ENCODE measurements around the gene STAG3.
A peak's percentile ranks its signal among the peaks of the same experiment; 100 is the strongest.
"Not testable (repeated sequence)": the region's sequence is repeated elsewhere in the genome, so short reads cannot be mapped to it uniquely, and the experiment has no call there.

The STAG3 gene

GRCh38 chr7:100177045-100178001 is at the start of gene STAG3, which contains the start of gene GPC2:
Gene STAG3 (plus strand): TSS chr7:100177918. CDS start chr7:100180557, 2,639 bp downstream.
Gene GPC2 (minus strand): TSS chr7:100177381. CDS start chr7:100177199, 182 bp downstream.
- DNase-seq: peak; percentile 93

DNA sequence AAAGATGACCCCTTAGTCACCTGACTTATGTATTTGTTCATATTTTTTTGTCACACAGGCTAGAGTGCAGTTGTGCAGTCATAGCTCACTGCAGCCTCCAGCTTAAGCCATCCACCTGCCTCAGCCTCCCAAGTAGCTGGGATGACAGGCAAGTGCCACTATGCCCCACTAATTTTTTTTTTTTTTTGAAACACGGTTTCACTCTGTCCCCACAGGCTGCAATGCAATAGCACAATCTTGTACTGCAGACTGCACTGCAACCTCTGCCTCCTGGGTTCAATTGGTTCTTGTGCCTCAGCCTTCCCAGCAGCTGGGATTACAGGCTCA is 49.1 kb upstream of the STAG3 start:
- DNase-seq: no peak

- not testable (repeated sequence) for DNase-seq
Measured at GRCh38 chr7:100130220-100130607, 47.5 kb upstream of the STAG3 start.

DNA sequence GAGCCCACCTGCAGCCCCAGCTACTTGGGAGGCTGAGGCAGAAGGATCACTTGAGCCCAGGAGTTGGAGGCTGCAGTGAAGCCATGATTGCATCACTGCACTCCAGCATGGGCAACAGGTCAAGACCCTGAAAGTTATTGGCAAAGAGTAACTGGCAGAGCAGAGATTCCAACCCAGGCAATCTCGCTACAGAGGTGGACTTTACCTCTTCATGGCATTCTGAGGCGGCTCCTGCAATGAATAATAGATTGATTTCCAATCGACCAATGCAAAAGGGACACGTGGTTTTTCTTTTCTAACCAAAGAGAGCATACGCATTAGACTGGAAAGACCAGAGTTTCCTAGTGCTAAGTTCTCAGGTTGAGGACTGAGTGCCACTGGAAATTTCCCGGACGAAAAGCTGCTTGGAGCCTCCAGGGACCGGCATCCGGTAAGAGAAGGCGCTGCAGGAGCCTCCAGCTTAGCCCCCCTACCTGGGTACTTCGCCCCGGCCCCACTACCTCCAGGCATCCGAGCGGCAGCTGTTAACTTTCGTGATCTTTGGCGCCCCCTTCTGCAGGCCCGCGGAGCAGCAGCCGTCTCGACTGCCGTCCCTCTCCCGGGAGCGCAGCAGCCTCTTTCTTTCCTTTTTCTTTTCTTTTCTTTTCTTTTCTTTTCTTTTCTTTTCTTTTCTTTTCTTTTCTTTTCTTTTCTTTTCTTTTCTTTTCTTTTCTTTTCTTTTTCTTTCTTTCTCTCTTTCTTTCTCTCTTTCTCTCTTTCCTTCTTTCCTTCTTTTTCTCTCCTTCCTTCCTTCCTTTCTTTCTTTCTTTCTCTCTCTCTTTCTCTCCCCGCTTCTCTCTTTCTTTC is 46.9 kb upstream of the STAG3 start:
- DNase-seq: peak; percentile 72

DNA sequence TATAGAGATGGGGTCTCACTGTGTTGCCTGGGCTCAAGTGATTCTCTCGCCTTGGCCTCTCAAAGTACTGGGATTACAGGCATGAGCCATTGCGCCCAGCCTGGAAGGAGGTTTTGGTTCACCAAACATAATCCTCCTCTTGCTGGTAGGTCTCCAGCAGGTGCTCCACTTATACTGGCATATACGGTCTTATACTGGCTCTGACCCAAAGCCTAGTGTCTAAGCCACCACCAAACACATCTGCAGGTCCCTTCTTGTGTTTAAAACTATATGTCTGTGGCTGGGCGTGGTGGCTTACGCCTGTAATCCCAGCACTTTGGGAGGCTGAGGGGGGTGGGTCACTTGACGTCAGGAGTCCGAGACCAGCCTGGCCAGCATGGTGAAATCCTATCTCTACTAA is 45.6 kb upstream of the STAG3 start:
- no peak for DNase-seq

- peak; percentile 52 for DNase-seq
Measured at GRCh38 chr7:100132697-100133151, 45.0 kb upstream of the STAG3 start.

GRCh38 chr7:100137851-100138760 is 39.6 kb upstream of the STAG3 start:
- no peak for DNase-seq

GRCh38 chr7:100141555-100141949 is 36.2 kb upstream of the STAG3 start:
- no peak for DNase-seq

GRCh38 chr7:100142461-100142860 is 35.3 kb upstream of the STAG3 start:
- DNase-seq: no peak

- DNase-seq: not testable (repeated sequence)
Measured at GRCh38 chr7:100146350-100146749, 31.4 kb upstream of the STAG3 start.

- no peak for DNase-seq
Measured at GRCh38 chr7:100147278-100147677, 30.4 kb upstream of the STAG3 start.

DNA sequence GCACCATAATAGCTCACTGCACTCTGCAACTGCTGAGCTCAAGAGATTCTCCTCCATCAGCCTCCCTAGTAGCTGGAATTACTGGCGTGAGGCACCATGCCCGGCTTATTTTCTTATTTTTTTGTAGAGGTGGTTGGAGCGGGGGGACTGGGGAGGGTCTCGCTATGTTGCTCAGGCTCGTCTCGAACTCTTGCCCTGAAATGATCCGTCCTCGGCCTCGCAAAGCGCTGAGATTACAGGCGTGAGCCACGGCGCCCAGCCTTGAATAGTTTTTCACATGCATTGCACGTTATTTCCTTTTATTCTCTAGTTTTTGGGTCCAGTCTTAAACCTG is 29.5 kb upstream of the STAG3 start:
- no peak for DNase-seq

- DNase-seq: peak; percentile 98
Measured at GRCh38 chr7:100148559-100149328, 29.0 kb upstream of the STAG3 start, which contains the start of gene LAMTOR4. Gene LAMTOR4 (plus strand): TSS chr7:100148918. CDS start chr7:100148973, 55 bp downstream.

GRCh38 chr7:100152404-100152803 is 25.3 kb upstream of the STAG3 start:
- DNase-seq: no peak

DNA sequence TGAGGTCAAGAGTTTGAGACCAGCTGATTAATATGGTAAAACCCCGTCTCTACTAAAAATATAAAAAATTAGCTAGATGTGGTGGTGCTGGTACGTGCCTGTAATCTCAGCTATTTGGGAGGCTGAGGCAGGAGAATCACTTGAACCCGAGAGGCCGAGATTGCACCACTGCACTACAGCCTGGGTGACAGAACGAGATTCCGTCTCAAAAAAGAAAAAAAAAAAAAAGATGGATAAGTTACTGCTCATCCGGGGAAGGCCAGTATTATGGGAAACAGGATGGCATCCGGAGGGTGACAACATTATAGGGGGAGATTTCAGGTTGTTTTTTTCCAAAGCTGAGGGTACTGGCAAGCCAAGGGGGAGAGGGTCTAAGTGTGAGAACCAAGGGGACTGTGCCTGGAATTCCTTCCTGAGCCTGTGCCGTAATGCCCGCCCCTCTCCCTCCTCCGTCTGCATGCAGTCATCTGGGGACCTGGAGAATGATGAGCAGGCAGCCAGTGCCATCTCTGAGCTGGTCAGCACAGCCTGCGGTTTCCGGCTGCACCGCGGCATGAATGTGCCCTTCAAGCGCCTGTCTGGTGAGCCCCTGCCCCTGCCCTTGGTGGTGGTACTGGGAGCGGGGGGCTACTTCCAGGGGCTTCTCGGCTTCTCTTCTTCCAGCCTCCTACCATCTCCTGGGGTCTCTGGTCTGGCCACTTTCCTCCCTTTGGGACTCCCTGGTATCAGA is 24.6 kb upstream of the STAG3 start:
- DNase-seq: no peak

DNA sequence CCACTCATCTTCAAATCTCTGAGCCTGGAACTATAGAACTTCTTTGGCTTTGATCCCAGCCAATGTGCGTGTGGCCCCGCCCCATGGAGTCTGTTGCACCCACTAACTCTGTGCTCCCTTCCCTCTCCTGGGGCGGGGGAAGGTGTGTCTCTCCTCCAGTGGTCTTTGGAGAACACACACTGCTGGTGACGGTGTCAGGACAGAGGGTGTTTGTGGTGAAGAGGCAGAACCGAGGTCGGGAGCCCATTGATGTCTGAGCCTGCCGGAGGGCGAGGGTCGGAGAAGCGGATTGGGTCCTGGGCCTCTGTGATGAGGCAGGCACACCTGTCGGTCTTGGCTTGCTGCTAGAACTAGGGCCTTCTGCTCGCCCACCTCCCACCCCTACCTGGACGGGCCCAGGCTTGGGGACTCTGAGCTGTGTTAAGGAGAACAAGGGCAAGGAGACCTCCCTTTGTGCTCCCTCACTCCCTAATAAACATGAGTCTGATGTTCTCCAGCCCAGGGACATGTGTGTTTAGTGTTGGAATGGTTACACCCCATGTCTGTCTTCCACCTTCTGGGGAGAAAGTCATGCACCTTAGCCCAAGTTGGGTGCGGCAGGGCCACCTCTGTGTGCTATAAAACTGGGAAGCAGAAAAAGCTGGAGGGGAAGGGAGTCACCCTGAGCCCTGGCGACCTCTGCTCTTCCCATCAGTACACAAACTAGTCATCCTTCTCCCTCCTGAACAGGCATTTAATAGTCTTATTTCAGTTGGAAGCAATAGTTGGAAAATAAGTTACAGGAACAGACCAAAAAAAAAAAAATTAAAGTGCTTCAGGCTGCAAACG is 23.8 kb upstream of the STAG3 start:
- no peak for DNase-seq

DNA sequence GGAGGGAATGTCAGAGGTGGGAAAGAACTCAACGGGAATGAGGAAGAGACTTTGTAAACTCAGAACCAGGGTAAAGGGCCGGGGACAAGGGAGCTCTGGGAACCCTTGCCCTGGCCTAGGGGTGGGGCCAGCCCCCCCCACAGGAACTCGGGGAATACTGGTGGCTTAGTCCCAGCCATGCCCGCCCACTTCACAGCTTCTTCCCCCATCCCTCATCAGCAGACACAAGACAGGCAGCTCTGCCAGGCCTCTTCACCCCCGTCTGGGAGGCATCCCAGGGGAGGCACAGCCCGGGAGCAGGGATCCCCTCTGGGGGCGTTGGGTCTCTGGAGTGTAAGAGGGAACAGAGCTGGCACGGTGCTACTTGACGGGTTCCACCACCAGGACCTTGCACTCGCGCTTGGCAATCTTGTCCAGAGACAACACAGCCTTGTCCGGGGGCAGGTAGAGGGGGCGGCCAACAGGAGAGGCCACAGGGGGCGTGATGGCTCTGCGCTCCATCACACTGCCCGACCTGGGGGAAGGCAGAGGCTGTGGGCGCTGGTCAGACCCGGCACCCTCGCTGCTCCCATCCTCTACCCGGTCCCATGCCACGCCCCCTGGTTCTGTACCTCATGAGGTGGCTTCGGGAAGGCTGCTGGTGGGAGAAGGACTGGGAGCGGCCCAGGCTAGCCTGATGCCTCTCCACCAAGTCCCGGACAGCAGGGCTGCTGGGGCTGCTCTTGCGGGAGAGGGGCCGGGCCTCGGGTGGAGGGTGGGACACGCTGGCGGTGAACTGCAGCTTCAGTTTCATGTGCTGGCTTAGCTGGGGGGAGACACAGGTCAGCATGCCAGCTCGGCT is 22.8 kb upstream of the STAG3 start:
- no peak for DNase-seq

- no peak for DNase-seq
Measured at GRCh38 chr7:100155553-100156317, 22.0 kb upstream of the STAG3 start.
